Endothelial cell of umbilical vein (primary cell): ENCODE data around the gene UGT2B7. TPM values are rescaled to one million over a fixed set of nuclear protein-coding genes. Genes with fewer than 3 reads are reported as not detected.

Experiments used
- BruUV-seq: library from RNA; stranded (reverse); fragments of 400-500 nt; replicated peaks from 2 replicates; lab custom pipeline; 2021; lab: Mats Ljungman, UMichigan
- CTCF ChIA-PET: fragments of 300-600, 350-600 bp; sonication (Branson Sonifier 250); formaldehyde crosslinking; loops from one replicate; lab custom pipeline; 2021; ENCODE audit warnings: antibody characterized with exemption, inconsistent platforms; lab: Charles Lee
- POLR2A ChIA-PET: fragments of 300-600, 350-600 bp; sonication (Branson Sonifier 250); formaldehyde crosslinking; loops from one replicate; lab custom pipeline; 2021; ENCODE audit warnings: antibody characterized with exemption, inconsistent platforms; lab: Charles Lee
- DNase-seq: peaks from one replicate; pipeline ENCODE4 v3.0.0-alpha.2; 2011; ENCODE audit warnings: low read depth, low spot score
- FAIRE-seq: peaks from 2 replicates; lab custom pipeline; 2011; peaks lifted over from hg19 to GRCh38; lab: Jason Lieb, UNC
- H2AFZ ChIP-seq: 2 replicates; pipeline ENCODE4 v1.6.0; 2012; ENCODE audit warnings: low read depth, low read length, control low read depth, inconsistent platforms
- H3K27ac ChIP-seq: 2 replicates; pipeline ENCODE4 v1.5.1; 2011; ENCODE audit warnings: low read depth, mild to moderate bottlenecking, control low read depth, low read length, moderate library complexity; ENCODE audit not compliant: insufficient read depth
- H3K27me3 ChIP-seq, 2 experiments: 2 replicates each; pipeline versions ENCODE4 v1.6.0 to v1.6.1; 2011; ENCODE audit warnings: low read length in 2 of 2, mixed read lengths in 1 of 2; ENCODE audit not compliant: control insufficient read depth in 2 of 2, insufficient read depth in 2 of 2
- H3K36me3 ChIP-seq, 2 experiments: 2 replicates in 1 of 2; 3 replicates in 1 of 2; pipeline ENCODE4 v1.5.1; 2011; ENCODE audit warnings: low read length in 2 of 2, mild to moderate bottlenecking in 1 of 2, moderate library complexity in 1 of 2; ENCODE audit not compliant: control insufficient read depth in 2 of 2, insufficient read depth in 2 of 2; ENCODE audit errors: extremely low read depth in 1 of 2
- H3K4me1 ChIP-seq: 3 replicates; pipeline ENCODE4 v1.5.1; 2011; ENCODE audit warnings: mild to moderate bottlenecking, low read length; ENCODE audit not compliant: control insufficient read depth, insufficient read depth; ENCODE audit errors: extremely low read depth
- H3K4me2 ChIP-seq: 2 replicates; pipeline ENCODE4 v1.6.1; 2011; ENCODE audit warnings: low read length, control low read depth, mixed read lengths; ENCODE audit not compliant: insufficient read depth
- H3K4me3 ChIP-seq, 3 experiments: fragments of 200-600 bp in 1 of 3; sonication (generic), shearing (Covaris generic) in 1 of 3; replicated peaks in 1 of 3; 2 replicates each; pipeline ENCODE4 v1.5.1; 2011 to 2016; ENCODE audit warnings: control low read depth in 3 of 3, low read length in 3 of 3, mild to moderate bottlenecking in 2 of 3, inconsistent platforms in 1 of 3, low read depth in 1 of 3, moderate library complexity in 1 of 3; ENCODE audit not compliant: insufficient read depth in 1 of 3
- H3K79me2 ChIP-seq: 2 replicates; pipeline ENCODE4 v1.6.0; 2012; ENCODE audit warnings: low read length, inconsistent platforms; ENCODE audit not compliant: control insufficient read depth, insufficient read depth
- H3K9ac ChIP-seq: replicated peaks from 2 replicates; pipeline ENCODE3; 2011; ENCODE audit warnings: low read length, control low read depth; ENCODE audit not compliant: insufficient read depth; ENCODE audit errors: extremely low read depth
- H3K9me1 ChIP-seq: replicated peaks from 3 replicates; pipeline ENCODE4 v1.6.0; 2011; ENCODE audit warnings: mild to moderate bottlenecking, low read length; ENCODE audit not compliant: control insufficient read depth, insufficient read depth; ENCODE audit errors: extremely low read depth
- H3K9me3 ChIP-seq: replicated peaks from 2 replicates; pipeline ENCODE4 v1.5.1; 2012; ENCODE audit warnings: low read length, inconsistent platforms; ENCODE audit not compliant: control insufficient read depth, insufficient read depth
- H4K20me1 ChIP-seq: replicated peaks from 2 replicates; pipeline ENCODE3; 2011; ENCODE audit warnings: mild to moderate bottlenecking, low read length; ENCODE audit not compliant: control insufficient read depth, insufficient read depth; ENCODE audit errors: extremely low read depth
- EZH2 ChIP-seq: IDR thresholded peaks from 2 replicates; pipeline ENCODE4 v1.6.1; 2012; ENCODE audit warnings: borderline replicate concordance, low read depth, mild to moderate bottlenecking, moderate library complexity, low read length, inconsistent platforms; ENCODE audit not compliant: severe bottlenecking
- FOS ChIP-seq: IDR thresholded peaks from 2 replicates; pipeline ENCODE4 v1.6.1; 2011; ENCODE audit warnings: mild to moderate bottlenecking, low read length, moderate library complexity, borderline replicate concordance; ENCODE audit not compliant: insufficient read depth
- GATA2 ChIP-seq: IDR thresholded peaks from 2 replicates; pipeline ENCODE4 v1.7.0; 2011; ENCODE audit warnings: low read depth, mild to moderate bottlenecking, moderate library complexity, mixed read lengths, low read length; ENCODE audit not compliant: insufficient read length, insufficient read depth
- JUN ChIP-seq: IDR thresholded peaks from 2 replicates; pipeline ENCODE4 v1.6.1; 2011; ENCODE audit warnings: borderline replicate concordance, low read depth; ENCODE audit not compliant: insufficient read length, insufficient read depth
- MYC ChIP-seq: IDR thresholded peaks from one replicate; pipeline ENCODE4 v1.6.1; 2011; ENCODE audit warnings: mild to moderate bottlenecking, low read depth, low read length
- POLR2A ChIP-seq: IDR thresholded peaks from 2 replicates; pipeline ENCODE4 v1.6.1; 2012; ENCODE audit warnings: low read depth, mild to moderate bottlenecking, control low read depth, low read length
- POLR2AphosphoS5 ChIP-seq: IDR thresholded peaks from 2 replicates; pipeline ENCODE4 v1.6.1; 2012; ENCODE audit warnings: low read depth, mild to moderate bottlenecking, control low read depth, low read length, moderate library complexity; ENCODE audit not compliant: insufficient read depth
- dilution Hi-C: fragments of 300-500 bp; cut with MboI; formaldehyde crosslinking; loops from one replicate; pipeline ENCODE4 v1.15.0; 2019; ENCODE audit warnings: low sequenced_read_pairs; ENCODE audit not compliant: extremely low pct_ligation_motif_present
- intact Hi-C: fragments of 100-400 bp; cut with micrococcal nuclease; formaldehyde crosslinking; loops from one replicate; pipeline ENCODE4 v1.10.0; 2022
- polyA plus RNA-seq, 4 experiments: library from polyadenylated mRNA; depleted of rRNA in 3 of 4; stranded (reverse) in 3 of 4; unstranded in 1 of 4; fragments of >200 nt; gene quantifications; 2 replicates each; pipeline versions ENCODE4 v1.2.1 to v1.2.3, GENCODE V29; 2011 to 2012; ENCODE audit warnings: missing spikeins in 1 of 4
- total RNA-seq: library from RNA; stranded (reverse); gene quantifications from 2 replicates; pipeline ENCODE4 v1.2.3, GENCODE V29; 2021
- TF ChIP-seq, protein P1 (sequence below): IDR thresholded peaks from 2 replicates; pipeline ENCODE4 v1.6.1; 2011; ENCODE audit not compliant: insufficient read depth, insufficient read length
- TF ChIP-seq, protein P2 (sequence below), 2 donors: IDR thresholded peaks; 1 replicate in 1 of 2; 2 replicates in 1 of 2; pipeline ENCODE4 v1.5.1; 2011; ENCODE audit warnings: low read length in 2 of 2, mild to moderate bottlenecking in 2 of 2, moderate library complexity in 2 of 2, control low read depth in 1 of 2, inconsistent platforms in 1 of 2, low read depth in 1 of 2; ENCODE audit not compliant: insufficient read depth in 1 of 2; ENCODE audit errors: extremely low read depth in 1 of 2

UGT2B7 gene
- total and polyA plus RNA-seq, 2 donors (not counting 3 experiments of a cell fraction or from before 2014, with no cell fraction given): not detected

DNA sequence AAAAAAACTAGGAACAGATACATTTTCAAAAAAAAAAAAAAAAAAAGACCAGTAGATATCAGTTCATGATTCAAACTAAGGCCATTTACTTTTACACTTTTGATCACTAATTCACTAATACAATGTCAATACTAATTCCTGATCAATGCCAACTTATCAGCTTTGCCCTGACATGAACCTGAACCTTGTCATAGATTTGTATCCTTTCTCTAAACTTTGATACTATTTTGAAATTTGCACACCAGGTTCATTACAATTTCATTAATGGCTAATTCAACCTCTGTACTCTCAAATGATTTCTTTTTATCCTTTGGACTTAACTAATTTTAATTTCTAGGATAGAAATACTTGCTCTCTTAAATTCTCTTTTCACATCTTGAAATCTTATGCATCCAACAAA, 37.7 kb downstream of the UGT2B7 start:
- DNase-seq (no peak), FAIRE-seq (no peak)
- CTCF ChIA-PET: no interaction called here

More for the DNA sequence above, 37.7 kb downstream of the UGT2B7 start:
- no peak overlapping the region for H3K4me2 ChIP-seq
- no peak overlapping the region for H3K27ac ChIP-seq
- no peaks in the 10 kb centered on the region for H3K9me3 ChIP-seq
- no peaks in the 10 kb centered on the region for H3K27me3 ChIP-seq
- H3K9ac ChIP-seq: no peak overlapping the region
- no peak overlapping the region for H2AFZ ChIP-seq
- POLR2A ChIA-PET: no interaction called here
- H3K4me1 ChIP-seq: no peaks in the 10 kb centered on the region
- TF ChIP-seq POLR2AphosphoS5 (no peak), EZH2 (no peak), GATA2 (no peak), FOS (no peak), JUN (no peak), MYC (no peak), POLR2A (no peak)
- TF ChIP-seq, protein P1, sequence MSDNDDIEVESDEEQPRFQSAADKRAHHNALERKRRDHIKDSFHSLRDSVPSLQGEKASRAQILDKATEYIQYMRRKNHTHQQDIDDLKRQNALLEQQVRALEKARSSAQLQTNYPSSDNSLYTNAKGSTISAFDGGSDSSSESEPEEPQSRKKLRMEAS: no peak
- TF ChIP-seq, protein P2, sequence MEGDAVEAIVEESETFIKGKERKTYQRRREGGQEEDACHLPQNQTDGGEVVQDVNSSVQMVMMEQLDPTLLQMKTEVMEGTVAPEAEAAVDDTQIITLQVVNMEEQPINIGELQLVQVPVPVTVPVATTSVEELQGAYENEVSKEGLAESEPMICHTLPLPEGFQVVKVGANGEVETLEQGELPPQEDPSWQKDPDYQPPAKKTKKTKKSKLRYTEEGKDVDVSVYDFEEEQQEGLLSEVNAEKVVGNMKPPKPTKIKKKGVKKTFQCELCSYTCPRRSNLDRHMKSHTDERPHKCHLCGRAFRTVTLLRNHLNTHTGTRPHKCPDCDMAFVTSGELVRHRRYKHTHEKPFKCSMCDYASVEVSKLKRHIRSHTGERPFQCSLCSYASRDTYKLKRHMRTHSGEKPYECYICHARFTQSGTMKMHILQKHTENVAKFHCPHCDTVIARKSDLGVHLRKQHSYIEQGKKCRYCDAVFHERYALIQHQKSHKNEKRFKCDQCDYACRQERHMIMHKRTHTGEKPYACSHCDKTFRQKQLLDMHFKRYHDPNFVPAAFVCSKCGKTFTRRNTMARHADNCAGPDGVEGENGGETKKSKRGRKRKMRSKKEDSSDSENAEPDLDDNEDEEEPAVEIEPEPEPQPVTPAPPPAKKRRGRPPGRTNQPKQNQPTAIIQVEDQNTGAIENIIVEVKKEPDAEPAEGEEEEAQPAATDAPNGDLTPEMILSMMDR (IDR thresholded peaks at IDR 0.05; ENCODE audit: extremely low read depth in 1 of 2, insufficient read depth in 1 of 2, low read depth in 1 of 2, low read length in 2 of 2): no peak
- no TSS peak for BruUV-seq
- H3K36me3 ChIP-seq: no peaks in the 10 kb centered on the region
- no peaks in the 10 kb centered on the region for H3K9me1 ChIP-seq
- H4K20me1 ChIP-seq: no peaks in the 10 kb centered on the region
- no peaks in the 10 kb centered on the region for H3K79me2 ChIP-seq
- dilution Hi-C loops (no loop called here), intact Hi-C loops (no loop called here)
- H3K4me3 ChIP-seq: no peak overlapping the region
